Measurements from ENCODE around the gene DNER. TPM values are rescaled to one million over a fixed set of nuclear protein-coding genes. Genes with fewer than 3 reads are reported as not detected.
A peak's percentile ranks its signal among the peaks of the same experiment; 100 is the strongest.
"Not testable (repeated sequence)": the region's sequence is repeated elsewhere in the genome, so short reads cannot be mapped to it uniquely, and the experiment has no call there.

The DNER gene
- polyA plus RNA-seq, 1 donor: 2.2 TPM

GRCh38 chr2:229344151-229344551 is 370.2 kb downstream of the DNER start:
- no peak for DNase-seq (ENCODE audit: low read depth)

- DNase-seq (ENCODE audit: low read depth): no peak
These were observed 370.7 kb downstream of the DNER start for GRCh38 chr2:229343661-229344060.

GRCh38 chr2:229342376-229342775 is 372.0 kb downstream of the DNER start:
- DNase-seq (ENCODE audit: low read depth): no peak

- no peak for DNase-seq (ENCODE audit: low read depth)
These were observed 374.1 kb downstream of the DNER start for GRCh38 chr2:229340086-229340760.

DNA sequence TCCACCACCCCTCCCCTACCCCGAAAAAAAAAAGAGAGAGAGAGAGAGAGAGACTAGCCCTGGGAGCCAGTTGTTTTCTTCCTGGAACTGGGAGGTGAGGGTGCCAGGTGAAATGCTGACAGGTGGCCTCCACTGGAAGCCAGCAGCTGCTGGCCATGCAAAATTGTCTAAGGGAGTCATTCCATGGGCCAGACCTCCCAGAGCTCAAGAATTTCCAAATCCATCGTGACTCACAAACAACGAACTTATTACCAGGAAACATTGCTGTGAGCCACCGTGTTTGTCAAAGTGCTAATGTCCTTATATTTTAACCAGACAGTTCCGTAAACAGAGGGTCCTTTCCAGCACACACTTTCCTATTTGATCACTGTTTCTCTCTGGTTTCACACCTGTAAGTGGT is 374.7 kb downstream of the DNER start:
- no peak for DNase-seq (ENCODE audit: low read depth)

GRCh38 chr2:229339171-229339570 is 375.2 kb downstream of the DNER start:
- DNase-seq (ENCODE audit: low read depth): not testable (repeated sequence)

GRCh38 chr2:229335877-229336346 is 378.4 kb downstream of the DNER start:
- DNase-seq (ENCODE audit: low read depth): no peak

DNA sequence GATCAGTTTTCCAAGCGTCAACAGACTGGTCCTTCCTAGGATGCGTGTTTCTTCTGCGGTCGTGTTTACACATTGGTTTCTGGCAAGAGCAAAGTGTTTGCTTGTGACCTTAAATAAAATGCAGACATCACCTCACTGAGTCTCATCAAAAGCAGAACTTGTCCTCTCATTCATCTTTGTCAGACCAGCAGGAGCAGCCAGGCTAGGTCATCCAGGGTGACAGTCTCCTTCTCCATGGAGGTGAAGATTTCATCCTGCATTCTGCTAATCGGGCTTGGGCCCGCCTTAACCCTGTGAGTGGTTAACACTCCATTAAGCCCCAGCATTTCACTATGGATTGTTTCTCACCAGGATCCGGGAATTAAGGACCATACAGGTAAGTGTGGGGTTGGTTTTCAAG is 379.0 kb downstream of the DNER start:
- DNase-seq (ENCODE audit: low read depth): no peak

DNA sequence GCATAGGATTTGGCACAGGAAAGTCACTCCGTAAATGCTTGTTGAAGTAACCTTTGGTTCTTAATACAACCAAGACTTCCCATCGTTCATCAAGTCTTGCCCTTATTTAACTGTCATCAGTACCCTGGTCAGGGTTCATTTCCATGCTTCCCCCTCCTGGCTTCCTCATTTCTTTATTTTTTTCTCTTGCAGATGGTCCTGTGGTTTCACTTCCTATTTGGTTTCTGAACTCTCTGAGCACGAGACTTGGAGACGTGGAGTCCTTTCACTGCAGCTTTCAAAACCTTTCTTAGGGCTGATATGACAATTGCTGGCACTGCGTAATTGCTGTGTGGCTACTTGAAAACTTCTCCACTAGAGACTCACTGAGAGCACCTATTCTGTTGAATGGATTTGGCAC is 383.4 kb downstream of the DNER start:
- DNase-seq (ENCODE audit: low read depth): peak; percentile 28

DNA sequence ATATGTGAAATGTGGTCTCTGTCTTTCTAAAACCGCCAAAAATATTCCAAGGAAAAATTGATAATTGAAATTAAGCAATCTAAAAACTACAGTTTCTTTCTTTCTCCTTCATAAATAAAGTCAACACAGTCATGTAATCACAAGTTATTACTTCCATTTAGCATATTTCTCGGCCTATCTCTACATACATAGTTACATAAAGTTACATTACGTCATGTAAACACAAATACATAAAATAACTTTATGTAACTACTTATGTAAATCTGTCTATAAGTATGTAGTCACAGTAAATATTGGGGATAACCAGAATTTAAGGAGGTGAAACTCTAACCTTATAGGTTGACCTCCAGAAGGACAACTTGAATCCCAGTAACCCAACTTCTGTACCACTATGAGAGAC is 394.8 kb downstream of the DNER start:
- no peak for DNase-seq (ENCODE audit: low read depth)

DNA sequence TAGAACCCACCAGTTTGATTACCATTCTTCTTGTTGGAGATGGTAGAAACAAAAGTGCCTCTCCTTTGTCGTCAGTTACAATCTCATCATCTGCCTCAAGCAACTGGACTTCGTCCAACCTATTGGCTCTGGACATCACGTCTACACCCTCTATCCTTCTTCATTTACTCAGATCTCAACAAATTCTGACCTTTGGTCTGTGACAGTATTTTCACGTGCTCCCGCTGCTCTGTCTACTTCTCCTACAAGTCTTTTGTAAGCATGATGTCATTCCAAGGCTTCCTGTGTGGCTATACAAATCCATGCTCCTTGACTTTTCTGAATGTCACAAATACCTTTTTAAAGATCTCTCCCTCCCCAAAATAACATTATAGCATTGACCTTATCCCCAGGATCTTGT is 400.2 kb downstream of the DNER start:
- no peak for DNase-seq (ENCODE audit: low read depth)

DNA sequence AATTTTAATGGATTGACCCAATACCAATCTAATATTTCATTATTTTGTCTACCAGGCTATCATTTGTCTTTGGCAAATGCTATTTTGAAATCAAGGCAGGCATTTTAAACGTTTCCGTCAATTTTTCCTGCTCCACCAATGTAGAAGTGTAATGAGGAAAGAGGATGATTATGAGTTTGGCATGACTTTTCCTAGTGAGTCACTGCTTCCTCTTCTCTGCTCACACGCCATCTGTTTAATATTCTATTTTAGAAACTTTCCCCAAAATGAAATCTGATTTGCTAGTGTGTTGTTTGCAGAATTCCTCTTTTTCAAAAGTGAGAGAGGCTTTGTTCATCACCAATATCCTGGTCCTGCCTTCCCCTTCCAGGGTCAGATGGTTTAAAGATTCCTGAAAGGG is 400.8 kb downstream of the DNER start:
- DNase-seq (ENCODE audit: low read depth): peak; percentile 64

Other genes with a start within 250 kb of the DNER start
- 172 TPM for gene TRIP12, start 207.5 kb upstream of the DNER start, polyA plus RNA-seq (ENCODE audit: insufficient read length)
- 2.6 TPM for gene FBXO36, start 207.9 kb upstream of the DNER start, polyA plus RNA-seq (ENCODE audit: insufficient read length)